DMS 273 (cell line): ENCODE measurements around the gene KIAA1671.

Experiments
- DNase-seq: peaks from one replicate; lab custom pipeline; 2025; ENCODE audit not compliant: unreplicated experiment; lab: John Stamatoyannopoulos, UW

Gene KIAA1671

DNA sequence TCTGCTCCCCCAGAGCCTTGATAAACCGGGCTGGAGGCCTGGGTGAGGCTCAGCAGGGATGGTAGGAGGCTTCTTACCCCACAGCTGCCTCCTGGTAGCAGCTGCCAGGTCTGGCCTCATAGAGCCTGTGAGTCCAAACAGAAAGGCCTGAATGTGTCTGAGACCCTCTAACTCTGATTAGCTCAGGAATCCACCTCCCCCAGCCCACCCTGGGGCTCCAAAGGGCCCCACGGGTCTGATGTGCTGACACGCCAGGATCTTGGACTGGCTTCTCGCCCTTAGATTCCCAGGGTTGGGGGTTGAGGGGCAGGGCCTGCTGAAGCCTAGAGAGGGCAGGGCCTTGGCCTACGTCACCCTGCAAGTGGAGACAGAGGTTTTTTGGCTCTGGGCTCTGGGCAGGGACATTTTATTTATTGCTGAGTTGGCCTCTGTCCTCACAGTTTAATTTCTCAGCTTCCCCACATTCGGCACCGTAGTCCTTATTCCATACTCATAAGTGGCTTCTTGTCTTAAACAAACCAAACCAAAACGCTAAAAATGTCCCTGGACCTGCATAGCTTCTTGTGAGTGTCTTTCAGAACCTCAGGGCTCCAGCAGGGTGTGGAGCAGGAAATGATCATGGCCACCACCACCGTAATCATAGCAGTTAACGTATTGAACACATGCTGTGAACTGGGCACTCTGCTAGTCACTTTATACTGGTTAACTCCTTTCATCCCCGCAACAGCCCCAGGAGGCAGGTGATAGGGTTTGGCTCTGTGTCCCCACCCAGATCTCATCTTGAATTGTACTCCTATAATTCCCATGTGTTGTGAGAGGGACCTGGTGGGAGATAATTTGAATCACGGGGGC is 25.1 kb downstream of the KIAA1671 start:
- peak; percentile 53 for DNase-seq

DNA sequence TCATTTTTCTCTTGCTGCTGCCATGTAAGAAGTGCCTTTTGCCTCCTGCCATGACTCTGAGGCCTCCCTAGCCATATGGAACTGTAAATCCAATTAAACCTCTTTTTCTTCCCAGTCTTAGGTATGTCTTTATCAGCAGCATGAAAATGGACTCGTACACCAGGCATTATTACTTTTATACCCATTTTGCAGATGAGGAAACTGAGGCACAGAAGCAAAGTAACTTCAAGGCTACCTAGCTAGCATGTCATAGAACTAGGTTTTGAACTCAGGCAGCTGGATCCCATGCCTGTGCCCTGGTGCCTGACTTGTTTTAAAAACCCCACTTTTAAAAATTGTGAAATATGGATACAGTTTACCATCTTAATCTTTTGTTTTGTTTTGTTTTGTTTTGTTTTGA is 25.8 kb downstream of the KIAA1671 start:
- DNase-seq, result no peak

DNA sequence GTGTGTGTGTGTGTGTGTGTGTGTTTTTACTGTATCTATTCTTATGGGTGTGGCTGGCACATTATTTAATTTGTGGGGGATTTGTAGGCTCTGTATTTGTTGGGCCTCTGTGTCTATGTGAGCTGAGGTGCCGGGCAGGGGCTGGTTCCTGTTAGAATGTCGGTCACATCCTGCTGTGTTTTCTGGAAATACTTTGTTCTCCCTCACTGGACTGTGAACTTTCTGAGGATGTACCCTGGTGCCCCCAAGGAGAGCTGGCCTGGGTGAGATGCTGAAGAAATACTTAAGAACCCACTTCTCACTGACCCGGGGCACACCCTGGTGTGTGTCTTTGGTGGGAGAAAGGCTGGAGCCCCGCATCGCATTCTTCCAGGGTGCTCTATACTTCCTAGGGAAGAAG is 28.6 kb downstream of the KIAA1671 start:
- DNase-seq, result no peak

DNA sequence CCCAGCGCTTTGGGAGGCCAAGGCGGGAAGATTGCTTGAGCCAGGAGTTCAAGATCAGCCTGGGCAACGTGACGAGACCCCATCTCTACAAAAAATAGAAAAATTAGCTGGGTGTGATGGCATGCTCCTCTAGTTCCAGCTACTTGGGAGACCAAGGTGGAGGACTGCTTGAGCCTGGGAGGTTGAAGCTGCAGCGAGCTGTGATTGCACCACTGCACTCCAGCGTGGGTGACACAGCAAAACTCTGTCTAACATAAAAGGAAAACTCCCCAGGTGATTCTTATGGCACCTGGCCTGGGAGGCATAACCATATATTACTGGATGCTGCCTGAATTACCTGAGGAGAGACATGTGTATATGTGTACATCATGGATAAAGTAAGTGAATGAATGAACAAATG is 29.1 kb downstream of the KIAA1671 start:
- no peak for DNase-seq

DNA sequence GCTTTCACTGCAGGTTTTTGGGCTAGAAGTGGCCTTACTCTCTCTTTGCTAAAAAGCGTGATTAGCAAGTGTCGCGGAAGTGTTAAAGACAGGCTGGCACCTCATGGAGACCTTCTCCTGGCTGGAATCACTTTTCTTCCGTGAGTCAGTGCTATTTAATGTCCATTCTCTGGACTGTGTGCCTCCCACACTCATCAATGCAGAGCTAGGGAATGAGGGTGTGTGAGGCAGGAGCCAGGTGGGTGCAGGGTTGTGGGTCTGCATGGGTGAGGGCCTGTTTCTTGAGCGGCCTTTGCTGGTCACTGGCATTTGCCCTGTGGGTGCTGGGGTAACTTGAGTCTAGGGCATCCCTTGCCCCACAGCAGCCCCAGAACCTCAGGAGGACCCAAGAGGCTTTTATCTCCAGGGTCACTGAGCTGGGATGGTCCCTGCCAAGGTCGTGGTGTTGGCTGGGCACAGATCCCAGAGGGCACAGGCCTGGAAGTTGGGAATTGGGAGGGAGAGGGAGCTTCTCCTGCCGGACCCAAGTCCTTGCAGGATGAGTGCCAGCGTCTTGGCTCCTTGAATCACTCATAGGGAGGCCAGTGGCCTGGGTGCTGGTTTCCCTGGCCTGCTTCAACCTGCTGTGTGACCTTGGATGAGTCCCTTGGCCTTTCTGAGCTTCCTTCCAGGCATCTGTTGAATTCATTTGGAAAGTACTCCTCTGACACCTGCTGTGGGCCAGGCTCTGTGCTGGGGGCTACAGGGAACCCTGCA is 30.0 kb downstream of the KIAA1671 start:
- no peak for DNase-seq

DNA sequence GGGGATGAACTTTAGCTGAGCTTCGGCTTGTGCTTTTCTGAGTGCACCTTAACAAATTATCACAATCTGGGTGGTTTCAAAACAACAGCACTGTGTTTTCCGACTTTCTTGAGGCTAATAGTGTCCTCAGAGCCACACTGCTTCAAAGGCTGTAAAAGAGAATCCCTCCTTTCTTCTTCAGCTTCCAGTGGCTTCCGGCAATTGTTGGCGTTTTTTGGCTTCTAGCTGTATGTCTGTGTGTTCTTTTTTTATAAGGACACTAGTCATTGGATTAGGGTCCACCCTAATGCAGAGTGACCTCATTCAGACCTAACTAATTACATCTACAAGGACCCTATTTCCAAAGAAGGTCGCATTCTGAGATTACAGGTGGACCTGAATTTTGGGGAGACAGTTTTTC is 30.6 kb downstream of the KIAA1671 start:
- no peak for DNase-seq

DNA sequence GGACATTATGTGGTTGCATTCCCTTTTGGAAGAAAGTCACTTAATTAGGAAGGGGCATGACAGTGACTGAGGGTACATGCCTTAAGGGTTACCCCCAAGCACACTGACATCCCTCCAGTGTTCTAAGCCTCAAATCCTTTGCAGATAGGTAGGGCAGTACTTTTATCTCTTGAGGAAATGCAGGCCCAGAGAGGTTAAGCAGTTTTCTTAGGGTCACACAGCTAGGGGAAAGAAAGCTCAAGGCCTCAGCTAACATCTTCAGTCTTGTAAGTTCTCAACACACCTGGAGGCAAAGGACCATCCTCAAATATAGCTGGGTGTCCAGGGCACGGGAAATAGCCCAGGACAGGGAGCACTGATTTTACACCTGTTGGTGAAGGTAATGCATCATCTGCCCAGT is 31.6 kb downstream of the KIAA1671 start:
- DNase-seq, result no peak

DNA sequence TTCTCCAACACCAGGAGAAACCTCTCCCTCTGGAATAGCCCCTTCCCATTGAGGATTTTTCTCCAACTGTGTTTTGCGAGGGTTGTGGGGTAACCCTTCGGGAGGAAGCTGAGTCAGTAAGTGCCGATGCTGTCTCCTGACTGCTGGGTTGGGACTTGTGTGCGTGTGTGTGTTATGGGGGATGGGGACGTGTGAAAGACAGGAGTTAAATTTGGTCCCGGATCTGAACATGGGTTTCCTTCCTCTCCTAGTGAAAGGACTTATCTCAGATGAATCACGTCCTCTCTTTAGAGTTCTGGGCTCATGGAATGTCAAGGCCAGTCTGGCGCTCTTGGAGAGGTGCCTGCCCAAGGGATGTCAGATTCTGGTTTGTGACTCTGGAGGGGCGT is 33.3 kb downstream of the KIAA1671 start:
- no peak for DNase-seq

DNA sequence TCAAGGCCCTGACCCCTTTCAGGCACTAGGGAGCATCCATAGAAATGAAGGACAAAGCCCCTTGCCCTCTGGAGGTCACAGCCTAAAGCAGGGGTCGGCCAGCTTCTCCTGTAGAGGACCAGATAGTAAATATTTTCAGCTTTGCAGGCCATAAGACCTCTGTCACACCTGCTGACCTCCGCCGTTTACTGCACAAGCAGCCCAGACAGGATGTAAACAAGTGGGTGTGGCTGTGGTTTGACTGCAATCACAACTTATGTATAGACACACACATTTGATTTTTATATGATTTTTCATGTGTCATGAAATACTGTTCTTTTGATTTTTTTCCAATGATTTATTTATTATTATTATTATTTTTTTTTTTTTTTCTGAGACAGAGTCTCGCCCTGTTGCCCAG is 34.3 kb downstream of the KIAA1671 start:
- no peak for DNase-seq

DNA sequence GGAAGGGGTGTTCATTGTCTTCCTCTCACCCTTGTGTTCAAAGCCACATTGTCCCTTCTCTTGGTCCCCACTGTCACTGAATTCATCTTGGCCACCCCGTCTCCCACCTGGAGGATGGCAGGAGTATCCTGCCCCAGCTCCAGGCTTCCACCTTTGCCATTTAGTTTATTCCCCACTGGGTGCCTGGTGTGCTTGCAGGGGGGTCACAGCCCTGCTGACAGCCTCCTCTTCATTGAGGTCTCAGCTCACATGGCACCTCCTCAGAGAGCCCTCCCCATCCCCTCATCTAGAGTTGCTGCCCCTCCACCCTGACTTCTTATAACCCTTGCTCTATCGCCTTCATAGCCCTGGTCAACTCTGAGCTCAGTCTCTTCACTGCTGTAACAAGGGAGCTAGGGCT is 36.6 kb downstream of the KIAA1671 start:
- no peak for DNase-seq

DNA sequence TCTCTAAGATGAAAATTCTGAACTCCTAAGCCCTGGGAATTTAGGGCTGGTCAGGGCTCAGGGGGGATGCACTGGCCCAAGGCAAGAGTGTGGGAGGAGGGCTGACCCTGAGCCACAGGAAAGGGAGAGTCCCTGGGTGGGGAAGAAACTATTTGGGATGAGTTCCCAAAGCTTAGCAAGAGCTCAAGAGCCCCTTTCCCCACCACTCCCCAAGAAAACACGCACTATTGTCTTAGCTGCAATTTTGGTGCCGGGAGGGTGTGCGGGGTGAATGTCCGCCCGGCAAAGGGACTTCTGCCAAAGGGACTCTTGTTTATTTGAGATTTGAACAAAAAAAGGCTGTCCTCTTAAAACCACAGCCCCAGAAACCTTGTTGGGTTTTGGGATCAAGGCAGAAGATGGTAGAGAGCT is 37.0 kb downstream of the KIAA1671 start:
- no peak for DNase-seq

DNA sequence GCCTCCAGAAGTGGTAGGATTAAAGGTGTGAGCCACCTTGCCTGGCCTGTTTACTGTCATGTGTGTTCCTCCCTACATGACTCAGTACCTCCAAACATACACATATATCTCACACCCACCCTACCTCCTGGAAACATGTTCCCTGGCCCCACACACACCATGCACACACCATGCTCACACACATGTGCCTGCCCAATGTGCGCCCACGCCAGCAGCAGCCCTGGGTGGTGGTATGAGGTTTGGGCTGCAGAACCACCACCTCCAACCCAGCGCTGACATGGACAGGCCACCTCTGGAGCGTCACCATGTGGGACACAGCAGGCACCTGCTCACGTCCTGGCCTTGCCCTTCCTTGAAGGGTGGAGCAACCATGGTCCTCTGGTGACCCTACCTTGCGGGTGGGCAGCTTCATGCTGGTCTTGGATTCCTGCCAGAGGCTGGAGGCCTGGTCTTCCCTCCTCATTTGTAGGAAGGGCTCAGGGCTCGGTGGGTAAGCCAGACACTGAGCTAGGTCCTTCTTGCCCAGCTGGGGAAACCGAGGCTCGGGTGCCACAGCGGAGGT is 37.9 kb downstream of the KIAA1671 start:
- no peak for DNase-seq

DNA sequence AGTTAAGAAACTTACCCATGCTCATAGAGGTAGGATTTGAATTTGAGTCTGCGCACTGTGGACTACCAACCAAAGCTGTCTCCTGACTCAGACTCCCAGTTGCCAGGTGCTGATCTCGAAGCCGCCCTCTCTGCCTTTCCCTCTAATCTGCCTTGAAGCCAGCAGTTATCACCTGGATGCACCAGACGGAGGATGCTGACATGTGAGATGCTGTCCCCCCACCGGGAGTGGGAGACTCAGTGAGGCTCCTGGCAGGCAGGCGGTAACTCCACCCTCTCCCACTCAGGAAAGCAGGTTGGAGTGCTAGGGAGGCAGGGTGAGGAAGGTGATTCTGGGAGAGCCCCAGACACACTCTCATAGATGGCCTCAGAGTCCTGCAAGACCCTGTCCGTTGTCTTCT is 40.4 kb downstream of the KIAA1671 start:
- no peak for DNase-seq

DNA sequence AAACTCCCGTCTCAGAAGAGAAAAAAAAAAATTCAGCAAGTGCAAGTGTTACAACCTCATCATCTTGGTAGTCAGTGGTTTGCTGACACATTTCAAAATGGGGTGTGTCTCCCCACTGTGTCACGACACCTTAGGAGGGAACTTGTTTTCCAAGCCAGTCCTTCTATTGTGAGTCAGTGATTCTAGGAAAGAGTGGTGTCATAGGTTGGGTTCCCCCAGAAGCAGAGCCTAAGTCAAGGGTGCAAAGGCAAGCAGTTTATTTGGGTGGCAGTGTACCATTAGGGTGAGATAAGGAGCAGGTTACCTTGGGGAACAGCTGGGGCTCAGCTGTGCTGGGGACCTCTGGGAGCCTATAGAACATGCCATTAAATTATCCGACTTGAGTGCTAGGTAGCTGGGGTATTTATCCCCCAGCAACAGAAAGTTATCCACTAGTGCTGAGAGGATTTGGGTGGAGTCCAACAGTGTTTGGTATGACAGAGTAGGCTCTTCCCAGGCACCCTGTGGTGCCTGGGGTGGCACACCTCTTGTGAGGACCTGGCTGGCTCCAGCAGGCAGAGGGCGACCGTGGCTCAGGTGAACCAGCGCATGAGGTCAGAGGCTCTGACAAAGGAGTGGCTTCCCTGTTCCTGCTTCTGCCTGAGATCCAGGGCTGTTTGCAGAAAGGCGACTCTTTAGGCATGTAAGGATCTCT is 41.7 kb downstream of the KIAA1671 start:
- DNase-seq, result peak; percentile 7

DNA sequence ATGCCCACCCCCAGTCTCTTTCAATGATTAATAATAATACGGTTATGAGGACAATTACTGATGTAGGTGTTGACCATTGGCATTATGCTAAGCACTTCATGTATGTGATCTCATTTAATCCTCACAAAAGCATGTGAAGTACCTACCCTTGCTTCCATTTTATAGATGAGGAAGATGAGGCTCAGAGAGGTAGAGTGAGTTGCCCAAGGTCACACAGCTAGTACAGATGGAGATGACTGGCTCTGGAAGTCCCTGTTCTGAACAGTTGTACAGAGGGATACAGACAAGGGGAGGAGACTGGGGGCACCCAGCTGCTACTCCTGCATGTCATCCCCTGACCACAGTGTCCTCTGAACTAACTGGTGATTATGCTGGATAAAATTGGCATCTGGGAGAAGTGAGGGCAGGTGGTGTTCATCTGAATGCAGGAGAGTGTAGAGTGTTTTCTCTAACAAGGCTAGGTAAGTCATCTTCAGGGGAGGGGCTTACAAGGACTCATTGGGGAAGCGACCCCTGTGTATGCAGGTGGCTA is 43.2 kb downstream of the KIAA1671 start:
- no peak for DNase-seq

DNA sequence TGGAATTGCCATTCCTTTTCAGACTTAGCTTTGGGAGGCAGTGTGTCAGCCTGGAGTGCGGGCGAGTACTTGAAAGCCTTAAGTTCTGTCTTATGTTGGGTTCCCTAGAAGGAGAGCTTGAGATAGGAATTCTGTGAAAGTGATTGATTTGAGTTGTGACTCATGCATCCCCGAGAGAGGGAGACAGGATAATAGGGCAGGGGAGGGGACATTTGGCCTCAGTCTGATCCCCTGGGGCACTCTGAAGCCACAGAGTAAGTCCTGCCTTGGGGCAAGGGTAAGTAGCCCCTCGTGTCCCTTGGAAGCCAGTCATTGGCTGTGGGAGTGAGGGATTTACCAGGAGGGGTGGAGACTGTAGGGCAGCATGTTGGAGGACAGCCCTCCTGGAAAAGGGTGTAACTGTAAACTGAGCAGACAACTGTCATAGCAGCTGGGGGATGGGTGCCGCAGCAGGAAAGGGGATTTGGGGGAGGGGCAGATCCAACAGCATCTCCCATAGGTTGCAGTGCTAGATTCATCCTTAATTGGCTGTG is 44.0 kb downstream of the KIAA1671 start:
- peak; percentile 32 for DNase-seq

DNA sequence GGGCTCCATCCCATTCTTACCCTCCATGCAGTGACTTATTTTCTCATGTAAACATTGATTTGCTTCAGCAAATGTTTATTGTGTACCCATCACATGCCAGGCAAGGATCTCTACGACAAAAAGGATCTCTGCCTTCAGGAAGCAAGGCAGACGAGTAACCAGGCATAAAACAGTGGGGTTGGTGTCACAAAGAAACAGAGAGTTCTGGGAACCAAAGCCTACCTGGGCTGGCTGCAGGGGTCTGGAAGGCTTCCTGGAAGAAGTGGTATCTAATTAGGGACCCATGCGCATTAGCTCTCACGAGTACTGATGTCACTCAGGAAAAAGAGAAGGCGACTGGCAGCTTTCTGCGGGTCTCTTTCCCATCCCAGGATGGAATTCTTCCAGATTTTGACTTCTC is 44.5 kb downstream of the KIAA1671 start:
- no peak for DNase-seq

DNA sequence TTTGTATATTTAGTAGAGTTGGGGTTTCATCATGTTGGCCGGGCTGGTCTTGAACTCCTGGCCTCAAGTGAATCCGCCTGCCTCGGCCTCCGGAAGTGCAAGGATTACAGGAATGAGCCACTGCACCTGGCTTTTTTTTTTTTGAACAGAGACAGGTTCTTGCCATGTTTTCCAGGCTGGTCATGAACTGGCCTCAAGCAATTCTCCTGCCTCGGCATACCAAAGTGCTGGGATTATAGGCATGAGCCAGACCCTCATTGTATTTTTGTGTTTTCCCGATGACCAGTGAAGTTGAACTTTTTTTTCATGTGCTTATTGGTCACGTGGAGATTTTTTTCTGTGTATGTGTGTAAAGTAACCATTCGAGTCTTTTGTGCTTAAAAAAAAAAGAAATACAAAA is 48.2 kb downstream of the KIAA1671 start:
- DNase-seq, result no peak

DNA sequence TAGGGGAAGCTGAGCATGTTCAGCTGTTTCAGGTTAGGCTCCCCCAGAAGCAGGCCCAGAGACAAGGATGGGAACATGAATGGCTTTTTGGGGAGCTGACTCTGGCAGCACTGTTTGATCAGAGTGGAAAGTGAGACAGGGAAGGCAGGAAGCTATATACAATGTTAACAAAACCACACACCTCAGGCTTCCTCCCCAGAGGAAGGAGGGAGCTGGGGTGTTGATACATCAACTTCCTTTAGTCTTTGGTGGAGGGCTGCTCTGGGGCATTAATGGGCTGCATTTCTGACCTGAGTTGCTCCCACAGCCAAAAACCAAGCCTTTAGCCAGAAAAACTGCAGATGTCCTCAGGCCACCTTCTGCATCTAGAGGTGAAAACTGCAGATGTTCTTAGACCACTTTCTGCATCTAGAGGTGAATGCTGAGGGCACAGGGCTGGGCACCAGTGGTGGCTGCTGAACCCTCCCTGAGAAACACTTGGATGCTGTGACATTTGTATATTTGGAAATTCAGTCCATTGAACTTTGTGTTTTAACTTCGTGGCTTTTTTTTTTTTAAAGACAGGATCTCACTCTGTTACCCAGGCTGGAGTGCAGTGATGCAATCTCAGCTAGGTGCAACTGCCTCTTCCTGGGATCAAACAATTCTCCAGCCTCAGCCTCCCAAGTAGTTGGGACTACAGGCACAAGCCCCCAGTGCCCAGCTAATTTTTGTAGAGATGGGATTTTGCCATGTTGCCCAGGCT is 49.9 kb downstream of the KIAA1671 start:
- DNase-seq, result no peak

DNA sequence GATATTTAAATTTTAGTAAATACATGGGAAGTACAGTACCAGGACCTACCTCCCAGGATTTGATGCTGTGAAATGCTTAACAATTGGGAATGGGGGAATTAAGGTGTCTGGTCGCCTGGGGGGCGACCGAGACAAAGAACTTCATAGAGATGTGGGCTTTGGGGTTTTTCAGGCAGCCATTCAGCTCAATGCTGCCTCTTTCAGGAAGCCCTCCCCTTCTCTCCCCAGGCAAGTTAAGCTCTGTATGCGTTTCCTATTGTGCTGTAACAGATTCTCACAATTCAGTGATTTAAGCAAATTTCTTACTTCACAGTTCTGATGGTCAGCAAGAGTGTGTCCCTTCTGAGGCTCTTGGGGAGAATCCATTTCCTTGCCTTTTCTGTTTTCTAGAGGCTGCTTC is 53.8 kb downstream of the KIAA1671 start:
- DNase-seq, result no peak
